Neural progenitor cell (in vitro differentiated cells): Measurements from ENCODE around the gene CNN2.

Experiments used
- CTCF ChIP-seq: fragments of 200-600 bp; sonication (generic); IDR thresholded peaks from 2 replicates; pipeline ENCODE4 v1.5.1; 2017; ENCODE audit warnings: antibody characterized with exemption, mild to moderate bottlenecking
- EZH2 ChIP-seq: fragments of 200-600 bp; sonication (generic); IDR thresholded peaks from 2 replicates; pipeline ENCODE4 v1.6.1; 2017; ENCODE audit warnings: antibody characterized with exemption, mild to moderate bottlenecking, moderate library complexity

GRCh38 chr19:1000095-1000494, 26.3 kb upstream of the CNN2 start, which contains the start of gene GRIN3B:
- TF ChIP-seq EZH2 (peak; percentile 37), CTCF (peak; percentile 78)
